Cardiac fibroblast (primary cell): ENCODE data around the gene PFN3.
A peak's percentile ranks its signal among the peaks of the same experiment; 100 is the strongest.

Experiments
- DNase-seq, 2 donors: peaks; one replicate each; pipeline versions ENCODE4 v3.0.0 to v3.0.0-alpha.2; 2010; ENCODE audit warnings: low read depth in 2 of 2
- H3K4me3 ChIP-seq, 2 donors: replicated peaks in 1 of 2; 1 replicate in 1 of 2; 2 replicates in 1 of 2; pipeline ENCODE4 v1.5.1; 2011; ENCODE audit warnings: low read depth in 2 of 2, low read length in 2 of 2, mild to moderate bottlenecking in 2 of 2, moderate library complexity in 1 of 2
- TF ChIP-seq, protein P1 (sequence below): IDR thresholded peaks from one replicate; pipeline ENCODE4 v1.5.1; 2011; ENCODE audit warnings: low read depth, mild to moderate bottlenecking, low read length, inconsistent platforms

Gene PFN3

DNA sequence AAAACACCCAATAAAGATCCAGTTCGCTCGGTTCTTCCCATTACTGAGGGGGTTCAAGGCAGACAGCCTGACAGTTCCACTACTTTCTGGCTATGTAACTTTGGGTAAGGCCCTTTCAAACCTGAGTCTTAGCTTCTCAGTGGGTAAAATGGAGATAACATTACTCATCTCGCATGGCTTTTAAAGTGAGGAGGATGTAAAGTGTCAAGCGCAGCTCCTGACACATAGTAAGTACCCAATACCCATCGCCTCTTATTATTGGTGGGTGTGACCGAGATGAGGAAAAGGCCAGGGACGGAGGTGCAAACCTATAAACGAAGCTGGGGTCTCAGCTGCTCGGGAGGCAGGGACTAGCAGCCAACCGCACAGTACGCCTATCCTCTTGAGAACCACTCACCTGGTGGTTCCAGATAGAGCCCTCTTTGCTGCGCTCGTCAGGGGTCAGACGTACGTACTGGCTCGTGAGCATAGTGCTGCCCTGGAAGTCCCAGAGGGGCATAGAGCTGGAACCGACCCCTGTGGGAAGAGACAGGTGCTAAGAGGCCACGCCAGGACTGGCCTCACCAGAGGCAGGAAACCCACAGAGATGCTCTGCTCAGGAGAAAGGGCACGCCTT is 49.6 kb downstream of the PFN3 start:
- TF ChIP-seq, protein P1, sequence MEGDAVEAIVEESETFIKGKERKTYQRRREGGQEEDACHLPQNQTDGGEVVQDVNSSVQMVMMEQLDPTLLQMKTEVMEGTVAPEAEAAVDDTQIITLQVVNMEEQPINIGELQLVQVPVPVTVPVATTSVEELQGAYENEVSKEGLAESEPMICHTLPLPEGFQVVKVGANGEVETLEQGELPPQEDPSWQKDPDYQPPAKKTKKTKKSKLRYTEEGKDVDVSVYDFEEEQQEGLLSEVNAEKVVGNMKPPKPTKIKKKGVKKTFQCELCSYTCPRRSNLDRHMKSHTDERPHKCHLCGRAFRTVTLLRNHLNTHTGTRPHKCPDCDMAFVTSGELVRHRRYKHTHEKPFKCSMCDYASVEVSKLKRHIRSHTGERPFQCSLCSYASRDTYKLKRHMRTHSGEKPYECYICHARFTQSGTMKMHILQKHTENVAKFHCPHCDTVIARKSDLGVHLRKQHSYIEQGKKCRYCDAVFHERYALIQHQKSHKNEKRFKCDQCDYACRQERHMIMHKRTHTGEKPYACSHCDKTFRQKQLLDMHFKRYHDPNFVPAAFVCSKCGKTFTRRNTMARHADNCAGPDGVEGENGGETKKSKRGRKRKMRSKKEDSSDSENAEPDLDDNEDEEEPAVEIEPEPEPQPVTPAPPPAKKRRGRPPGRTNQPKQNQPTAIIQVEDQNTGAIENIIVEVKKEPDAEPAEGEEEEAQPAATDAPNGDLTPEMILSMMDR, result no peak
- no peak for DNase-seq
- peak overlapping the region; percentile 73 to 100 for H3K4me3 ChIP-seq
